C4-2B (cell line): ENCODE data around the gene TPK1.

ENCODE experiments used
- CTCF ChIP-seq: fragments of 450-650 bp; conservative IDR thresholded peaks from 2 replicates; pipeline ENCODE4 v1.5.1; 2017; ENCODE audit warnings: mild to moderate bottlenecking
- ZFX ChIP-seq: fragments of 450-650 bp; IDR thresholded peaks from 2 replicates; pipeline ENCODE4 v1.6.1; 2017

- TF ChIP-seq CTCF (no peak), ZFX (no peak)
Measured at GRCh38 chr7:144622745-144623144, 213.1 kb downstream of the TPK1 start.
